ENCODE data around the gene NUB1. TPM values are rescaled to one million over a fixed set of nuclear protein-coding genes. Genes with fewer than 3 reads are reported as not detected.
A peak's percentile ranks its signal among the peaks of the same experiment; 100 is the strongest.

Gene NUB1
- total RNA-seq, 1 experiment from 2014 or later, result 48.5 TPM

- H3K4me3 Mint-ChIP-seq, result no peak overlapping the region
- Histone ChIP-seq H2BK120ac (ENCODE audit: low read depth, low read length, poor library complexity, severe bottlenecking) (no peak overlapping the region), H3K4me2 (ENCODE audit: insufficient read depth, insufficient read length, low read length) (no peak overlapping the region), H3K4me1 (ENCODE audit: insufficient read depth, low read length) (no peaks in the 10 kb centered on the region), H3T11ph (ENCODE audit: low read length) (no peak overlapping the region), H3K23ac (ENCODE audit: insufficient read length, low read depth, low read length) (no peak overlapping the region), H3K14ac (ENCODE audit: insufficient read depth, low read length) (no peak overlapping the region), H4K20me1 (ENCODE audit: control insufficient read depth, insufficient read depth, insufficient read length) (no peaks in the 10 kb centered on the region), H2BK20ac (ENCODE audit: low read depth, low read length, poor library complexity, severe bottlenecking) (no peak overlapping the region), H3K56ac (ENCODE audit: insufficient read length, low read depth, low read length) (no peak overlapping the region), H3K9ac (ENCODE audit: extremely low read depth, insufficient read length, low read length) (no peak overlapping the region), H4K5ac (ENCODE audit: insufficient read length, low read depth, low read length) (no peak overlapping the region), H3K27me3 (ENCODE audit: insufficient read depth, low read length) (no peaks in the 10 kb centered on the region), H2AK5ac (ENCODE audit: insufficient read length, low read length) (no peak overlapping the region), H2AFZ (ENCODE audit: low read length) (no peak overlapping the region), H3K79me2 (ENCODE audit: insufficient read depth, low read length) (no peaks in the 10 kb centered on the region), H4K91ac (ENCODE audit: insufficient read length, low read depth, low read length) (no peak overlapping the region), H2BK5ac (ENCODE audit: insufficient read length, low read length) (no peak overlapping the region), H3K9me3 (ENCODE audit: control insufficient read depth, low read depth, low read length) (no peaks in the 10 kb centered on the region), H3K18ac (ENCODE audit: insufficient read length, low read depth, low read length) (no peak overlapping the region), H4K8ac (replicated peaks; ENCODE audit: insufficient read length, low read depth, low read length) (no peak overlapping the region), H2BK12ac (ENCODE audit: insufficient read length, low read depth, low read length) (no peak overlapping the region), H3K79me1 (ENCODE audit: insufficient read depth, low read depth, low read length, poor library complexity, severe bottlenecking) (no peaks in the 10 kb centered on the region), H3K4ac (ENCODE audit: low read depth, low read length) (no peak overlapping the region), H3K27ac (ENCODE audit: insufficient read length, low read depth, low read length) (no peak overlapping the region), H2BK15ac (ENCODE audit: low read depth, low read length) (no peak overlapping the region), H3K23me2 (ENCODE audit: insufficient read length, low read depth, low read length, poor library complexity, severe bottlenecking) (no peaks in the 10 kb centered on the region)
- H3K4me1 Mint-ChIP-seq, result peaks cover 14 to 47% of the 10 kb centered on the region in 2 experiments
- peak overlapping the region in 1 of 3 experiments; percentile 27; a peak in 1 of 7 replicates for H3K27ac Mint-ChIP-seq
- TF ChIP-seq, protein P1, sequence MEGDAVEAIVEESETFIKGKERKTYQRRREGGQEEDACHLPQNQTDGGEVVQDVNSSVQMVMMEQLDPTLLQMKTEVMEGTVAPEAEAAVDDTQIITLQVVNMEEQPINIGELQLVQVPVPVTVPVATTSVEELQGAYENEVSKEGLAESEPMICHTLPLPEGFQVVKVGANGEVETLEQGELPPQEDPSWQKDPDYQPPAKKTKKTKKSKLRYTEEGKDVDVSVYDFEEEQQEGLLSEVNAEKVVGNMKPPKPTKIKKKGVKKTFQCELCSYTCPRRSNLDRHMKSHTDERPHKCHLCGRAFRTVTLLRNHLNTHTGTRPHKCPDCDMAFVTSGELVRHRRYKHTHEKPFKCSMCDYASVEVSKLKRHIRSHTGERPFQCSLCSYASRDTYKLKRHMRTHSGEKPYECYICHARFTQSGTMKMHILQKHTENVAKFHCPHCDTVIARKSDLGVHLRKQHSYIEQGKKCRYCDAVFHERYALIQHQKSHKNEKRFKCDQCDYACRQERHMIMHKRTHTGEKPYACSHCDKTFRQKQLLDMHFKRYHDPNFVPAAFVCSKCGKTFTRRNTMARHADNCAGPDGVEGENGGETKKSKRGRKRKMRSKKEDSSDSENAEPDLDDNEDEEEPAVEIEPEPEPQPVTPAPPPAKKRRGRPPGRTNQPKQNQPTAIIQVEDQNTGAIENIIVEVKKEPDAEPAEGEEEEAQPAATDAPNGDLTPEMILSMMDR (conservative IDR thresholded peaks at IDR 0.05), result no peak
- no CpG with 5 or more reads among the region's 13 CpGs for WGBS (ENCODE audit: extremely low coverage, insufficient read length, low lambda C conversion rate)
- H3K9me3 Mint-ChIP-seq, result no peaks in the 10 kb centered on the region
- DNase-seq, result no peak
- H3K27me3 Mint-ChIP-seq (ENCODE audit: low read depth), result no peaks in the 10 kb centered on the region; the same call in 1 of the 2 replicates
- peaks cover 8 to 10% (median 9%) of the 10 kb centered on the region in 3 experiments for H3K36me3 Mint-ChIP-seq (ENCODE audit: insufficient read depth in 1 of 3, low read depth in 3 of 3)
These were observed 55.4 kb downstream of the NUB1 start for GRCh38 chr7:151397026-151397425.
